Spinal cord (tissue), 10 donors: ENCODE data around the gene WLS. TPM values are rescaled to one million over a fixed set of nuclear protein-coding genes. Genes with fewer than 3 reads are reported as not detected.
A peak's percentile ranks its signal among the peaks of the same experiment; 100 is the strongest.

Experiments used
- DNase-seq, 6 donors: peaks; one replicate each; pipeline versions ENCODE4 v3.0.0 to v3.0.0-alpha.2; 2013 to 2015; ENCODE audit warnings: low spot score in 6 of 6, low read depth in 4 of 6
- H3K27ac ChIP-seq: one replicate; pipeline ENCODE4 v1.5.1; 2013; ENCODE audit warnings: low read depth, low read length, control low read depth
- H3K27me3 ChIP-seq: one replicate; pipeline ENCODE4 v1.6.1; 2013; ENCODE audit warnings: low read length; ENCODE audit not compliant: control insufficient read depth, insufficient read depth
- H3K36me3 ChIP-seq: one replicate; pipeline ENCODE4 v1.6.1; 2013; ENCODE audit warnings: low read length; ENCODE audit not compliant: control insufficient read depth, insufficient read depth
- H3K4me1 ChIP-seq: one replicate; pipeline ENCODE4 v1.6.1; 2013; ENCODE audit warnings: low read length; ENCODE audit not compliant: control insufficient read depth, insufficient read depth
- H3K4me3 ChIP-seq: one replicate; pipeline ENCODE4 v1.5.1; 2013; ENCODE audit warnings: low read depth, low read length, control low read depth
- H3K9me3 ChIP-seq: one replicate; pipeline ENCODE4 v1.6.1; 2013; ENCODE audit warnings: low read length; ENCODE audit not compliant: control insufficient read depth, insufficient read depth
- WGBS: methylation state at CpG from one replicate; pipeline ENCODE4 v1.1.5; 2013; ENCODE audit warnings: missing lambda C conversion rate; ENCODE audit not compliant: insufficient coverage; 5-methylcytosine and 5-hydroxymethylcytosine counted together
- polyA plus RNA-seq, 2 donors: library from polyadenylated mRNA; unstranded; fragments of 120-200 nt; gene quantifications; one replicate each; pipeline ENCODE4 v1.2.1, GENCODE V29; 2013; ENCODE audit not compliant: insufficient read length in 2 of 2
- total RNA-seq, 2 donors: library from RNA; depleted of rRNA in 1 of 2; stranded (reverse); fragments of 120-200 nt in 1 of 2; fragments of >200 nt in 1 of 2; gene quantifications; one replicate each; pipeline versions ENCODE4 v1.2.3 to v1.2.4, GENCODE V29; 2013 to 2014
- donor health status: healthy.

WLS gene
- total and polyA plus RNA-seq, 4 donors: 90.4 to 209 (median 124) TPM

DNA sequence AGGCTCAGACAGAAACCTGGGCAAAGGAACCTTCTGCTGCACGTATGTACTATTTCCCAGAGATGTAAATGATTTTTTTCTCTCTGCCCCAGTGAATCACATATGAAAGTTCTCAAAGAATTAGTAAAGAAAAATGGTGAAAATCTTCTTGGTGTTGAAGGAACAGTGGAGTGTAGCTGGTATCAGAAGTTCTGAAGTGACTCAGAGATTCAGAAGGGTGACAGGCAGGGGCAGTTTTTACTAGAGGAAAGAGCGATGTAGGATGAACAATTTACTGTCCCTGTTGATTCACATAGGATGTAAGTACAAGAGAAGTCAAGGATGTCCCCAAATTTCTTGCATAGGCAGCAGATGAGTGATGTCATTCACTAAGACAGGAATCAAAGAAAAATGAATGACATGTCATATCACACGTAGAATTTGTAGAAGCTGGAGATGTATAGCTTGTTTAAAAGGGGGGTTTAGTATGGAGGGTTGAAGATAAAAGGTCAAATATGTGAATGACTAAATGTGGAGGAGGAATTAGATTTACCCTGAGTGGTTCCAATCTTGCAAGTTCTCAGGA lies 26.4 kb downstream of the WLS start:
- DNase-seq: no peak
- whole genome bisulfite sequencing: 100% methylated on average over 2 of the region's 3 CpGs
- Histone ChIP-seq H3K4me3 (no peak overlapping the region), H3K4me1 (peaks cover 3% of the 10 kb centered on the region), H3K27ac (peak overlapping the region; percentile 31), H3K27me3 (no peaks in the 10 kb centered on the region), H3K9me3 (no peaks in the 10 kb centered on the region), H3K36me3 (no peaks in the 10 kb centered on the region)

DNA sequence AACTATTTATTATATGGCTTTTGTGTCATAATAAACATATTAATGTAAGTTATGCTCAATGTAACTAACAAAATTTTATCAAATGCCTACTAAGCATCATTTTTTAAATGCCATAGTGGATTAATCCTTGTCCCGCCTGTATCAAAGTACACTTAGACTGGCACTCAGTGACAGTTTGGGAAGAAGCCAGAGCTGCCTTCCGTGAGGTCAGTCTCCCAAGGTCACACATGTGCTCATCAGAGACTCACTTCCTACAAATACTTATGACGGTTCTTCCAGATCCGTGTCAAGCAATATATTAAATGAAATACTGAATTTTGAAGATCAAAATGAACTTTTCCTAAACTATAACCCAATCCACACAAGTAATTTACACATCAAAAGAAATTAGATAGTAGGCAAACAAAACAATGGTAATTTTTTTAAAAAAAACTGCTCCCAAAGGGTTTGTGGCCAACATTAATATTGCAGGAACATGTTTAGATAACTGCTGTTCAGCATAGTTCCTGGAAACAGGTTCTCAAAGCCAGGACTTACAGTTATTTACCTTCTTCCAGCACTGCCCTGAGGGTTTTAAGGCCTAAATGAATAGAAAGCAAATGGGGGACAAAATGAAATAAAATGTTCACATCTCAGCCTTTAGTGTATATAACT lies 27.2 kb downstream of the WLS start:
- H3K4me3 ChIP-seq: no peak overlapping the region
- no peaks in the 10 kb centered on the region for H3K9me3 ChIP-seq
- no peaks in the 10 kb centered on the region for H3K4me1 ChIP-seq
- no peak overlapping the region for H3K27ac ChIP-seq
- DNase-seq: no peak
- no peaks in the 10 kb centered on the region for H3K36me3 ChIP-seq
- H3K27me3 ChIP-seq: no peaks in the 10 kb centered on the region
- WGBS: 88% methylated on average over 1 of the region's 4 CpGs

DNA sequence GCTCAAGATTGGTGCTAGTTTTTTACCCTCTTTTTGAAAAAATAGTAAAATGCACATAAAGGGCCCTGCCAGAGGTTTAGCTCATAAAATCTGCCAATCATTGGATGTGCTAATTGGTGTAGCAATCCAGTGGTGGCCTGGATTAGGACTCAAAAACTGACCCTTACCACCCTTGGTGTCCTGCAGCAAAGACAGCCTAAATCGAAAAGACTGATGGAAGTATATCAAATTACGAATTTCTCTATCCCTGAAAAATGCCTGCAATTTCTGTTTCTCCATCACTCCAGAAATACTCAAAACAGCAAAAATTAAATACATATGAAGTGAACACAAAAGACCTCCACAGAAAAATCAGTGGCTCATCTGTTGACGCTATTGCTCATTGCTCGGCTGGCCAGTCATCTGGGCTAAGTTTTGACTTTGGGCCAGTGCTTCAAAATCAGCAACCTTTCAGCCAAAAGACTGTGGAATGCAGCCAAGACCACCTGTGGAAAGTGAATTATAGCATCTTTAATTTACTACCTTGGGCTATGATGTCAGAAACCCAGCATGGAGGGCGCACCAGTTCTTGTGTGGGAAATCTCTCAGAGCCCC lies 30.0 kb downstream of the WLS start:
- H3K9me3 ChIP-seq: no peaks in the 10 kb centered on the region
- WGBS: 50% methylated on average over 2 of the region's 5 CpGs
- H3K27ac ChIP-seq: no peak overlapping the region
- H3K4me3 ChIP-seq: no peak overlapping the region
- DNase-seq: no peak
- no peaks in the 10 kb centered on the region for H3K4me1 ChIP-seq
- no peaks in the 10 kb centered on the region for H3K27me3 ChIP-seq
- no peaks in the 10 kb centered on the region for H3K36me3 ChIP-seq

DNA sequence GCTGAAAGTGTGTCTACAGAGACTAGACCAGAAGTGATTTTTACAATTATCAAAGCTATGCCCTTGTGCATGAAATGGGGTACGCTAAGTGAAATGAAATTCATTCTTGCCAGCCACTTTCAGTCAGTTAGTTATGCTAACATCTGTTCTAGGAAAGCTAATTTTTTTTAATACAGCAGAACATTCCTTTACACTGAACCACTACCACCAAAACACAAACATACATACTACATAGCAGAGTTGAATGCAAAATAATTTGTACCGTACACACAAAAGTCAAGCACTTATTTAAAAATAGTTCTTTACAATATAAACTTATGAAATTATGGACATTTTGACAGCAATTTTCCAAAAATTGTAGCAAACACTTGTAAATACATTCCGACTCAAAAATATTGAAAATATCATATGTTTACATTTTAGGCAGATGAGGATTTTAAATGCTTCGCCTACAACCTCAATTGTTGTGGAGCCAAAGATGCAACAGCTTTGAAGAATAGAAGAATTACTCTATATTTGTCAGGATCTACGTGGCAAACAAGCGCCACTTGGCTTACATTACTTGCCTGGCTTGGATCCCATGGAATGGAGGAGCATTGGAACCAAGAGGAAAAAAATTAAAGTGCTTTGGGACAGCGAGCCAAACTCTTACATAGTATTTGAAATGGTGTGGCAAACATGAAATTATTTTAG lies 30.6 kb downstream of the WLS start:
- WGBS: 80% methylated on average over 1 of the region's 7 CpGs
- H3K27ac ChIP-seq: no peak overlapping the region
- no peak overlapping the region for H3K4me3 ChIP-seq
- H3K9me3 ChIP-seq: no peaks in the 10 kb centered on the region
- peak in 1 of 6 donors; percentile 59 for DNase-seq
- no peaks in the 10 kb centered on the region for H3K27me3 ChIP-seq
- H3K36me3 ChIP-seq: no peaks in the 10 kb centered on the region
- H3K4me1 ChIP-seq: no peaks in the 10 kb centered on the region

DNA sequence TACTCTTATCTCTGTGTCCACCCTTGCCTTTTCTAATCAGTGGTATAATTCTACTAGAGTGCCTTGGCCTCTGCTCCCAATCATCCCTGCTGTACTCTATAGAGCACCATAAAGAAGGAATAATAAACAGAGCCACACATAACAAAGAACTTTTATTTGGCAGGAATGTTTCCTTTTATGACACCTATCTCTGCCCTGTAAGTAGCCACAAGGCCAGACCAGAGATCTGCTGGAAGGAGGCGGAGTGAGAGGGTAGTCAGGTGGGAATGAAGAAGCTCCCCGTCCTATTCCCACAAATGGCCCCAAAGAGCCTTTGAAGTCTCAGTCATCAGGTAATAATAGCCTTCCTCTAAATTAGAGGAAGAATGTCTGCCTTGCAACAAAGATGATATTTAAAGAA lies 32.7 kb downstream of the WLS start:
- Histone ChIP-seq H3K27me3 (no peaks in the 10 kb centered on the region), H3K4me1 (no peaks in the 10 kb centered on the region), H3K9me3 (no peaks in the 10 kb centered on the region), H3K27ac (no peak overlapping the region), H3K4me3 (no peak overlapping the region), H3K36me3 (no peaks in the 10 kb centered on the region)
- no CpG with 5 or more reads among the region's 2 CpGs for WGBS
- DNase-seq: no peak

DNA sequence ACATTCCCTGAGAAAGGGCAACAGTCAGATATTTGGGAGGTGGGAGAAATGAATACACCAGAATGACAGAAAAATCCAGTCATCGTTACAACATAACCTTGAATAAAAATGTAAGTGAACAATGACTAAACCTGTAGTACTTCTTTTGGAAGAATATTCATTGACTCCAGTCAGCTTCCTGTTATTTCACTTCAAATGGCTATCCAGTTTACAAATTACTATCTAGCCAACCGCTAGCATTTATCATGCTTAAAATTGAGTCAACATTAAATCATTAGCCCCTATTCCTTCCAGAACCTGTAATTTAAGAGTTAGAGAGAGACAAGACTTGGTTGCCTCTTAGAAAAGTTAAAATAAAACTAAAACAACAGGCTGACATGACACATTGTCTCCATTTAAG lies 33.6 kb downstream of the WLS start:
- Histone ChIP-seq H3K27ac (no peak overlapping the region), H3K9me3 (no peaks in the 10 kb centered on the region), H3K27me3 (no peaks in the 10 kb centered on the region), H3K4me3 (no peak overlapping the region), H3K4me1 (no peaks in the 10 kb centered on the region), H3K36me3 (no peaks in the 10 kb centered on the region)
- no peak for DNase-seq
- WGBS: no CpG with 5 or more reads among the region's 2 CpGs

DNA sequence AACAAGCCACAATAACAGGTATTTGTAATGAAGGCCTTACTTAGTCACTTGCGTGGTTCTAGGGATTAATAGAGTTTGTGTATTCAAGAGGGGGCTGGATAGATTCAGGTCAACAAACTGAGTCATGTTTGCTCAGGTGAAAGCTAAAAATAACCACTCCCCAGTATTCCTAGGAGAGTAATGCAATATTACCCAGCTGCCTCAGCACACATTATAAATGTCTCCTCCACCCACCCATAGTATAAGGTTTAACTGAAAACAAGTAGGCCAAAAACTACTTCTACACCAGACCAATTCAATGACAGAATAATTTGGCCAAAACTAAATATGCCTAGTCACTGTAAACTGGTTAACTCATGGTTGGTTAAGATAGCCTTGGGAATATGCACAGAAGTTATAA lies 34.4 kb downstream of the WLS start:
- no peaks in the 10 kb centered on the region for H3K4me1 ChIP-seq
- H3K4me3 ChIP-seq: no peak overlapping the region
- no peak for DNase-seq
- no CpG with 5 or more reads among the region's 1 CpG for WGBS
- H3K27ac ChIP-seq: no peak overlapping the region
- no peaks in the 10 kb centered on the region for H3K27me3 ChIP-seq
- no peaks in the 10 kb centered on the region for H3K36me3 ChIP-seq
- H3K9me3 ChIP-seq: no peaks in the 10 kb centered on the region

DNA sequence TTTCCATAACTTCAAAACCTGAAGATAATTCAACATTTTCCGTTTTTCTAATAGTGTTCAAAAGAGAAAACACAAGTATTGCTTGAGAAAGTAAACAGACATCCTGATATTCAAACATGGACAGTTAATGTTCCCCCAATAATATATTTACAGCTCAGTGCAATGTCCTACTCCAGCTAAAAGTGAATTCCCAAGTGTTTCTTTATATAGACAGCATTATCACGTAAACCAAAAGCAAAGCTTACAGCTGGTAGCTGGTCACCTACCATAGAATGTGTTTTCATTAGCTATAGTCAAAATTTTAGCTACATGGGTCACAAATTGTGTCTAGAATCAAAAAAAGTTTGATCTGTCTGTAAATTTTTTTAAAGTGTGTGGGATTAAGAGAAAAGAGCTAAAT lies 34.9 kb downstream of the WLS start:
- no peak overlapping the region for H3K4me3 ChIP-seq
- H3K27ac ChIP-seq: no peak overlapping the region
- no peaks in the 10 kb centered on the region for H3K4me1 ChIP-seq
- no peak for DNase-seq
- peaks cover 1% of the 10 kb centered on the region for H3K36me3 ChIP-seq
- no peaks in the 10 kb centered on the region for H3K9me3 ChIP-seq
- no CpG with 5 or more reads among the region's 2 CpGs for WGBS
- no peaks in the 10 kb centered on the region for H3K27me3 ChIP-seq

DNA sequence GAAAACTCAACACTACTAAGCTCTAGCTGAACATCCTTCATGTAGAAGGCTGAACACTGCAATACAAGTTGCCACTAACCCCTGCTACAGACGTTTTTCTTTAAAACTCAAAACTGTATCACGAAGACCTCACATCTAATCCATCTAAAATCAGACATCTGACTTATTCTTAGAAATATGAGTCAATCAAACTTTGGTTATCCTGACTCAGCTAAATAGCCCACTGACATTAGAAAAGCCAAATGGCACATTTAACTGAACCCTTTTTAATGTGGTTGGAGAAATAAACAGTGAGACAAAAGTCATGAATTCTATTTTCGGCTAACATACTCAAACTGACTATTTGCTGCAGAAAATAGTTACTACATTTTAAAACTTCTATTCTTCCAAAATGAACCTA lies 35.6 kb downstream of the WLS start:
- H3K9me3 ChIP-seq: no peaks in the 10 kb centered on the region
- no peak overlapping the region for H3K27ac ChIP-seq
- no peaks in the 10 kb centered on the region for H3K4me1 ChIP-seq
- no peak for DNase-seq
- no peak overlapping the region for H3K4me3 ChIP-seq
- no peaks in the 10 kb centered on the region for H3K27me3 ChIP-seq
- H3K36me3 ChIP-seq: peaks cover 3% of the 10 kb centered on the region
- 50% methylated on average over 1 of the region's 3 CpGs for WGBS
